GM21576 (cell line): ENCODE results near the gene ATG14.
"Not testable (repeated sequence)": the region's sequence is repeated elsewhere in the genome, so short reads cannot be mapped to it uniquely, and the experiment has no call there.

Source experiments
- ATAC-seq: cut with Tn5 transposase; IDR thresholded peaks from one replicate; pipeline ENCODE4 v1.9.1; 2021; ENCODE audit warnings: mild to moderate bottlenecking, moderate library complexity; ENCODE audit not compliant: unreplicated experiment

ATG14 gene

DNA sequence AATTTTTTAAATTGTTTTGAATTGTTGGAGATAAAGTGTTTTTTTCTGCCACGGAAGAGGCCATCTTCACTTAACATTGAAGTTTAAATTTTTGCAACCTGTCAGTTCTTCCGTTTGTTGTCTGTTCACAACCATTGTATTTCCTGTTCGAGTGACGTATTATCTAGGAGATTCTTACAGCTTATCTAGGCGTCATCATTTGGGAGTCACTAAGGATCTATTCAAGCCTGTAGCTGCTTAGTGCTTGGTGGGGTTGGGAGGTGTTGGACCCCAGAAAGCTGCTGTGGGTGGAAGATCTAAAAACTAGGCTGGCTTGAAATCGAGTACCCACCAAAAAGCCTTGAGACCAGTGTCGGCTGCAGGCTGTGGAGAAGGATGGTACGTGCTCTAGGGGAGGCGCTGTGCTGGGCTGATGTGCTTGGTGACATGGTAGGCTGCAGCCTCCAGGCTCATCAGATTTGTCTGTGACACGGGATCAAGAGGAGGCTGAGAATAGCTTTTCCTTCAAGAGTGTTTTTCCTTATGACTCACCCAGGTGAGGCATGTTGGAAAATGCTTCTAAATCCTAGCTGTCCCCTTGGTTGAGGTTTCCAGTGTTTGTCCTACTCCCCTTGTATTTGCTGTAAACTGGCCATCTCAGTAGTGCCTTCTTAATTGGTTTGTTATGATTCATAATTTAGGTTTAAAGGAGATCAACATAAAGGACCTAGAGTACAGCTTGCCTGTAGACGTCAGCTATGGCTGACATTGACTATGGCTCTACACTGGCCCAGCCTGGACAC lies 57.8 kb downstream of the ATG14 start:
- no peak for ATAC-seq

DNA sequence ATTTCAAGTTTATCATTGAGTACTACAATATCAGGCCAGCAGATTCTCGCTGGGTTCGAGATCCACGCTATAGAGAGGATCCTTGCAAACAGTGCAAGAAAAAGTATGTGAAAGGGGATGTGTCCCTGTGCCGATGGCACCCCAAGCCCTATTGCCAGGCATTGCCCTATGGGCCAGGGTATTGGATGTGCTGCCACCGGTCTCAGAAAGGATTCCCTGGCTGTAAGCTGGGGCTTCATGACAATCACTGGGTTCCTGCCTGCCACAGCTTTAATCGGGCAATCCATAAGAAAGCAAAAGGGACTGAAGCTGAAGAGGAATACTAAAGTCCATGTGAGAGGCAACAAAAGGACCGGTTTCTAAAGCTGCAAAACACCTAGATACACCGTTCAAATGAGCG lies 59.4 kb downstream of the ATG14 start:
- ATAC-seq, result no peak

DNA sequence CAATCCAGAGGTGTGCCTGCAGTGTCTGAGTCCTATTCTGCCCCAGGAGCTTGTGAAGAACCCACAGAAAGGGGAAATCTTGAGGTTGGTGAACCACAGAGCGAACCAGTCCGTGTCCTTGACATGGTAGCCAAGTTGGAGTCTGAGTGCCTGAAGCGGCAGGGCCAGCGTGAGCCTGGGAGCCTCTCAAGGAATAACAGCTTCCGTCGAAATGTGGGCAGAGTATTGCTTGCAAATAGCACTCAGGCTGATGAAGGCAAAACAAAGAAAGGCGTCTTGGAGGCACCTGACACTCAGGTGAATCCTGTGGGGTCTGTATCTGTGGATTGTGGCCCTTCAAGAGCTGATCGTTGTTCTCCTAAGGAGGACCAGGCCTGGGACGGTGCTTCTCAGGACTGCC lies 60.5 kb downstream of the ATG14 start:
- no peak for ATAC-seq

DNA sequence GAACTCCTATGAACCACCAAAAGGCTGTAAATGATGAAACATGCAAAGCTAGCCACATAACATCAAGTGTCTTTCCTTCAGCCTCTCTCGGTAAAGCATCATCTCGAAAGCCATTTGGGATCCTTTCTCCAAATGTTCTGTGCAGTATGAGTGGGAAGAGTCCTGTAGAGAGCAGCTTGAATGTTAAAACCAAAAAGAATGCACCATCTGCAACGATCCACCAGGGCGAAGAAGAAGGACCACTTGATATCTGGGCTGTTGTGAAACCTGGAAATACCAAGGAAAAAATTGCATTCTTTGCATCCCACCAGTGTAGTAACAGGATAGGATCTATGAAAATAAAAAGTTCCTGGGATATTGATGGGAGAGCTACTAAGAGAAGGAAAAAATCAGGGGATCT lies 61.2 kb downstream of the ATG14 start:
- ATAC-seq, result no peak

DNA sequence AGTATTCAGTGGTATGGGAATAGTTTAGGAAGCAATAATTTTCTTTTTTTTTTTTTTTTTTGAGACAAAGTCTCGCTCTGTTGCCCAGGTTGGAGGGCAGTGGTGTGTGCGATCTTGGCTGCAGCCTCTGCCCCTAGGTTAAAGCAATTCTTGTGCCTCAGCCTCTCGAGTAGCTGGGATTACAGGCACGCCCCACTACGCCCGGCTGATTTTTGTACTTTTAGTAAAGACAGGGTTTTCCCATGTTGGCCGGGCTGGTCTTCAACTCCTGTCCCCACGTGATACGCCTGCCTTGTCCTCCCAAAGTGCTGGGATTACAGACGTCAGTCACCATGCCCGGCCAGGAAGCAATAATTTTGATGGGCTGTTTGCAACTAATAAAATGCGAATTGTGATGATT lies 62.1 kb downstream of the ATG14 start:
- no peak for ATAC-seq

DNA sequence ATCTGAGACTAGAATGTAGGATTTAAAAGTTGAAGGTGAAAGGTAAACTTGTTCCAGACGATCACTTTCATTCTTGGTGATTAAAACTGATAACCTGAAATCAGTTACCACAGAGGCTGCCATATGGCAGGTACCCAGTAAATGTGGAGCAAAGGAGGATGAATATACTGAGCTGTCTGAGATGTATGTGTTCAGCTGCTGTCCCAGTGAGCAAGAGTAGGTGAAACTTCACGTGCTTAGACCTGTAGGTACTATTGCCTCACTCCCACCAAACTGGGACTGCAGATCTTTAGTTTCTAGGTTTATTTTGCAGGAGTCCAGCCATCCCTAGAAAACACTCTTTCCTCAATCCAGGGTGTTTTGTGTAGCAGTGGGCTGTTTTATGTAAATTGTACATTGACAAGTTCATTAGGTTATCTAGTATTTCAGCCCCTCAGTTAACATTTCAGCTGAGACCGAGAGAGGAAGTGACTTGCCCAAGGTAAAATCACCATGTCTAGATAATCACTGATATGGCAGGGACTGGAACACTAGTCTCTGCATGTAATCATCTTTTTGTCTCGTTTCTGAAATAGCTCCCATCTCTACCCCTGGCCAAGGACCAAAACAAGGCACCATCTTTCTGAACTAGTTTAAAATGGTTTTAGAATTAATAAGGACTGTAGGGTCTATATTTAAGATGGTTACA lies 62.7 kb downstream of the ATG14 start:
- peak; percentile 60 for ATAC-seq

DNA sequence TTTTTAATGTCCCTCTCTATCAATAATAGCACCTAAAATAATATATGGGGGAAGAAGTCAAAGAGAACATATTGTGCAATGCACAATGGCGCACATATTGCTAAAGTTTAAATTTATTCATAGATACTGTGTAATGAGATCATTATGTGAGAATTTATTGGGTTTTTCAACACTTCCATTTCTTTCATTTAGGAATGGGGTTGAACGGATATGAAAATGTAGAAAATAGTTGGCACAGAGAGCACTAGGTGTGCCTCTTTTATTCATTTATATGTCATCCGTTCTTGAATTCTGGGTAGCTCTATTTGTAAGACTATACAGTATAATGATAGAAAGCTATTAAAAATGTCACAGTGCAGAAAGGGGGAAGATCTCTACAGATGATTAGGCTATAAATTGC lies 63.9 kb downstream of the ATG14 start:
- no peak for ATAC-seq

DNA sequence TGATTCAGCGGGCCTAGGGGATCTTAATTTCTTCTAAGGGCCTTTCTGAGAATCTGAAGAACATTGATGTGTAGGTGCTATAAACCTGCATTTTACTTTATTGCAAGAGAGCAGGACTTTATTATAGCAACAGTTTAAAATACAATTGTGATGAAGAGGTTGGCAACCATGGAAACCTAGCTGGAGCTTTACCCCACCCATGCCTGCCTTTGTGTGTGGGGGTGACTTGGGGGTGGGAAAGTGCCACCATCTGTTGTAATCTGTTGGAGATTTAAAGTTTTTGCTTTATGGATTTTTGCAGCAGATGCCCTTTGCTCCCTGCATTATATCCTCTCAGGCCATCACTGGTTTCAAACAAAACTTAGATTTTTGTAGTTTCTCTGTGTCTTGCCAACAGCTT lies 64.6 kb downstream of the ATG14 start:
- no peak for ATAC-seq

DNA sequence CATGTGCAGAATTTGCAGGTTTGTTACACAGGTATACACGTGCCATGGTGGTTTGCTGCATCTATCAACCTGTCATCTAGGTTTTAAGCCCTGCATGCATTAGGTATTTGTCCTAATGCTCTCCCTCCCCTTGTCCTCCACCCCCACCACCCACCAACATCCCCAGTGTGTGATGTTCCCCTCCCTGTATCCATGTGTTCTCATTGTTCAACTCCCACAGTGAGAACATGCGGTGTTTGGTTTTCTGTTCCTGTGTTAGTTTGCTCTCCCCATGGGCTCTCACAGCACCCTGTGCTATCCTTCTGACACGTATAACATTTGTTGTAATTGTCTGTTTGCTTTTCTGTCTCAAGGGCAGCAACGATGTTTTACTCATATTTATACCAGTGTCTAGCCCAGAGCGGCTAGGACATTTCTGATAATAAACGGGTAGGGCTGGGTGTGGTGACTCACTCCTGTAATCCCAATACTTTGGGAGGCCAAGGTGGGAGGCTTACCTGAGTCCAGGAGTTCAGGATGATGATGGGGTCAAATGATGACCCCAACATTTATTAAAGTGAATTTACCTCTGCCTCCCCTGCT lies 67.0 kb downstream of the ATG14 start:
- not testable (repeated sequence) for ATAC-seq

DNA sequence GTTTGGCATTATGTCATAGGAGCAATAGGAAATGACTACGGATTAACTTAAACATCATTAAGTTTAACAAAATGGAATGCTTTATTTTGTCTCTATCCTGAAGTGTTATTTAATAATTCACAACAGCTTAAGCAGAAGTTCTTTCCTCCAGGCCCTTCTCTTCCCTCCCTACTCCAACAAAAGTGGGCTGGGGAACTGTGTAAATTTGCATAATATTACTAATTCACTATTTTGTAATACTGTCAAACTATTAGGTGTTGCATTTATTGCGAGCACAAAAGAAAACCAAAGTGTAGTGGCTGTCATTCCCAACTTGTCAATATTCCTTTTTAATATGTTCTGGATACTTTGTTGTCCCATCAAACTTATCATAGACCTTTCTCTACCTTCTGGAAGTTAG lies 69.8 kb downstream of the ATG14 start:
- no peak for ATAC-seq

DNA sequence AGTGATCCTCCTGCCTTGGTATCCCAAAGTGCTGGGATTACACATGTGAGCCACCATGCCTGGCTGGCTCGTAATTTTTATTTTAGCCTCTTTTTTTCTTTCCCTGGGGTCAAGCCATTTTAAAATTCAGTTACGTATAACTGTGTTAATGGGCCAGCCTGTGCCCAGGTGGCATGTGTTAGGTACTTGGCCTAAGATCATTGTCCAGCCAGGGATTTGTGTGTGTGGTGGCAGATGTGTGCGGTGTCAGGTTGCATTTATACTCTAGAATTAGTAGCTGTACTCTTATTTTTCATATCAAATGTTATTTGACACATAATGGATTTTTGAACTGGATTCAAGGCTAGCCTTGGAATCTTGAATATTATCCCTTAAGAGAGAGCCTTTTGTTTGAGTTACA lies 71.1 kb downstream of the ATG14 start:
- ATAC-seq, result no peak

DNA sequence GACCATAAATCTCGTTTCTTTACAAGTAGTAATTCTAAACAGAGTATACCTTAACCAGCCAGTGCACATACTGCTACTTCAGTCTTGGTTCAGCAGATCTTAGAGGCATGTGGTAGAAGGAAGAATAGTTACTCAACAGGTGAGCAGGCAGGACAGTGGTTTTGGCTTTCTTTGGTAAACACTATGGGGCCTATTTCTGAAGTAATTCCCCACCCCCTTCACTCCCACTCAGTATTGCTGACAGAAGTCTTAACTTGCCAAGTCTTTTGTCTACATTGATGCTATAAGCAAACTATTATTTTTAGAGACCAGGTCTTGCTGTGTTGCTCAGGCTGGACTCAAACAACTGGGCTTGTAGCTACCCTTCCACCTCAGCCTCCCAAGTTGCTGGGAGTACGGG lies 71.9 kb downstream of the ATG14 start:
- peak; percentile 76 for ATAC-seq

DNA sequence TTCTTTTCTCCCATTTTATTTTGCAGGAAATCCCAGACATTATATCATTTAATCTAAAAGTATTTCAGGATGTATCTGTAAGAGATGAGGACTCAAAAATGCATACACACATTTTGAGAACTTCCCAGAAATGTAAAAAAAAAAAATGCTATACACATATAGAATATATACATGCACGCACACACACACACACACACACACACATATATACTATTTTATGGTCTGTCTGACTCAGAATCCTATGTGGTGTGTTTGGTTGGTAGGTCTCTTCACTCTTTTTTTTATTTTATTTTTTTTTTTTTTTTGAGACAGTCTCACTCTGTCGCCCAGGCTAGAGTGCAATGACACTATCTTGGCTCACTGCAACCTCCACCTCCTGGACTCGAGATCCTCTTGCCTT lies 74.9 kb downstream of the ATG14 start:
- no peak for ATAC-seq

DNA sequence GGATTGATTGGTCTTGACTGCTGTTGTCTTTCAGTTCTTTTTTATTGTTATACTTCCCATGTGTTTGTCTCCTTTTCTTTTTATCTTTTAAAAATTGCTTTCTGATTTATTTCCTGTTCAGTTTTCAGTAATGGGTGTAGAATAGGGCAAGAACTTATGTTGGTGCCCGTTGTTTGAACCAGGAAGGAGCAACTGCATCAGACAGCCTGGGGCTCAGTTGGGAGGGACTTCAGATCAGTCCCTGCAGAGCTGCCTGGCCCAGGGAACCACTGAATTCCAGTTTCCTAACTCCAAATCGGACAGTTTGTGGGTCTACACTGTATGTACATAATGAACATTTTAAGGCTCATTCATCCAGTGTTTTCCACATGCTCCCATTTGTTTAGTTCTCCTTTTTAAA lies 75.5 kb downstream of the ATG14 start:
- no peak for ATAC-seq

DNA sequence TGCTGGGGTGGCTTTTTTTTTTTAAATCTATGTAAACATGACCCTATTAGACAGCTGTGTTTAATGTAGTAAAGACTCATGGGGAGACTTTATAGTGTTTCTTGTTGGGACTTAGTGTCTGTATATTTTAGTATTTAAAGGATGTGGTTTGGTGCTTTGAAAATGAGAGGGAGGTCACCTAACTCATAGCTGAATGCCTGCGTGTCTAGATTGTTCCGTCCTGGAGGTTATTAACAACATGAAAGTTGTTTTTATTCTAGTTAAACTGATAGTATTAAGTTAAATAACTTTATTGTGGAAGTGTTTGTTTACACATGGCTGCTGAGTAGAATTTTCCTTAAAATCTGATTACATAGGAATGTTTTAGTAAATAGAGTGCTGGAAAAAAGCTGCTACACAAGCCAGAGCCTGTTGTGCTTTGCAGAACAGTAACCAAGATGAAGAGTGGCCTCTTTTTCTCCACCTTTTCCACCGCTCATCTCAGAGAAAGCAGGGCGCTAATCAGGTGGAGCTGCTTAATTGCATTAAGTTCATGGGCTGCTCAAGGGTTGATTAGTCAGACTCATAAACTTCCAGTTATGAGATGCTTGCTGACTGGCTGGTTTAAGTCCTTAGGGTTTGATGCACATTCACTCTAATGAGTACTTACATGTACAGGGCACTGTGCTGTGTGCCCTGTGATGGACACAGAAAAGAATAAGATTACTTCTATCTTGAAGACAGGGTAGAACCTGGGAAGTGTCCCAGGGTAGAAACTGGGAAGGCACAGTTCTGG lies 77.7 kb downstream of the ATG14 start:
- ATAC-seq, result peak; percentile 48

DNA sequence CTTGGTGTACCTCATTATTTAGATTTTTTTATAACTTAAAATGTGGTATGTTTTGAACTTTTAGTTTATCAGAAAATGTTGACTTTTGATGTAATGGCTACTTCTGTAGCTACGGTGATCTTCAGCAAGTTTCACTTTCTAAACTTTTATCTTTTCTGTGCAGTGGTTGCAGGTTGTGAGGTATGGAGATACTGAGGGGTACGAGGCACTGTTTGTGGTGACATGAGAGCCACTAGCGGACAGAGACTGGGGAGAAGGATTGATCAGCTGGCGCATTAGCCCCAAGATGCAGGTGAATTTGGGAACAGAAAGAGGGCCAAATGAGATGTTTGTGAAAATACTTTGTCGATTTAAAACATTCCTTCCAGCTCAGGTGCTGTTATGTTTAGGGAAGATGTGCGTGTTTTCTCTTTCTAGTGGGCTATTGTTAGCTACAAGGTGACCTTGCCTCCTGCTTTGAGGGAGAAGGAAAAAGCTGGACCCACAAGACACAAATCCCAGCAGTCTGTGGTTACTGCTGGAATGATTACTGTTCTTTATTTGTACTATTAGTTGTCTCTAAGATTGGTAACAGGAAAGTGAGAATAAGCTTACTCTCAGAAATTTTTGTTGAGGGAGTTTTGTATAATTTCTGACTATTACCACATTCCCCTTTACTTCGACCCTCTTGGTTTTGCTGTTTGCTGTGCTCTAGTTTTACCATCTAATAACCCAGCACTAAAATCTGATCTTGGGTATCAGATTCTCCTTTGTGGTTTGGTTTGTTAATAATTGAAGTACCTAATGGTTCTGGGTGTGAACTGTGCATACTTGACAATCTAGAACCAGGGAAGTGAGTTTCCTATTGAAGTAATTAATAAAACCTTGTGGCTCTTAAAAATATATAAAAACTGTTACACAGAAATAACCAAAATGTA lies 78.7 kb downstream of the ATG14 start:
- ATAC-seq, result no peak

DNA sequence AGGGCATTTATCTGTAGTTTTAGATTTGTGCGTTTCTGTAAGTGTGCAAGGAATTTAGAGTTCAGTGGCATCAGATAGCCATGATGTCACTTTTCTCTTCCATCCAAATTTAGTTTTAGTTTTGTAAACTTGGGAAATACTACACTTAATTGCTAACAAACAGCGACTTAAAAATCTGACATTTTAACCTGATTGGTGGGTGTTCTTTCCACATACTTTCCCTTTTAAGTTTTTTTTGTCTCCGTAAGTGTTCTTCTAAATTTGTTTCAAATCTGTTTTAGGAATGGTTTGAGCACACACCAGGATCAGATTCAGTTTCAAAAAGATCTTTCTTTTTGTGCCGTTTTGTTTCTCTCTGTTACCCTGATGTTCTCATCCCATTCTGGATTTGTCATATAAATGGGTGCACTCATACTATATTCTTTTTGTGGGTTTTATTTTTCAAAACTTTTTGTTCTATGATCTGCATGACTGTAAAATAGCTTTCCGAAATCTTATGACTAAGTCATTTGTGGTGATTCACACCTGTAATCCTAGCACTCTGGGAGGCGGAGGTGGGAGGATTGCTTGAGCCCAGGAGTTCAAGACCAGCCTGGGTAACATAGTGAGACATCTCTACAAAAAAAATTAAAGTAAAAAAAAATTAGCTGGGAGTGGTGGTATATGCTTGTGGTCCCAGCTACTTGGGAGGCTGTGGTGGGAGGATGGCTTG lies 81.5 kb downstream of the ATG14 start:
- ATAC-seq, result no peak

DNA sequence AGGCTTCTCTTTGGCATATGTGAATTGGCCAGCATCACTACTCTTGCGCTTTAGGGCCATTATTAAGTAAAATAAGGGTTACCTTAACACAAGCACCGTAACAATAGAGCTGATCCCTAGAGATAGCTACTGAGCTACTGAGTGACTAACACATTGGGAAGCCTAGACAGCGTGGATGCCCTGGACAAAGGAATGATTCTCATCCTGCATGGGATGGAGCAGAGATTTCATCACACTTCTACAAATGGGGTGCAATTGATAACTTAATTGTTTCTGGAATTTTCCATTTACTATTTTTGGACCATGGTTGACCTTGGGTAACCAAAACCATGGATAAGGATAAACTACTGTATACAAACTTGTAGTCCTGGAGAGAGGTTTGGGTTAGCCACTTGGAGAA lies 83.3 kb downstream of the ATG14 start:
- no peak for ATAC-seq

DNA sequence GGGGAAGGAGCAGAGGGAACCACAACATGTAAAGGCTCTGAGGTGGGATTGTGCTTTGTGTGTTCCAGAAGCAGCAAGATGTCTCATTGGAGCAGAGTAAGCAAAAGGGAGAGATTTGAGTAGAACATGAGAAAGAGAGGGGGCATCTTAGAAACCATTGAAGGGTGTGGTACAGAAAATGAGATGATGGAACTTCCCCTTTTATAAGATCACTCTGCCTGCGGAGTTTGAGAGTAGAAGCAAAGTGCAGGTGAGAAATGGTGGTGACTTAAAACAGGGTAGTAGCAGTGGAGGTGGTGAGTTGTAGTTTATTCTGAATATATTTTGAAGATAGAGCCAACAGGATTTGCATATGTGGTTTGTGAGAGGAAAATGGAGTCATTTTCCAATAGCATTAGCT lies 84.5 kb downstream of the ATG14 start:
- ATAC-seq, result peak; percentile 80

DNA sequence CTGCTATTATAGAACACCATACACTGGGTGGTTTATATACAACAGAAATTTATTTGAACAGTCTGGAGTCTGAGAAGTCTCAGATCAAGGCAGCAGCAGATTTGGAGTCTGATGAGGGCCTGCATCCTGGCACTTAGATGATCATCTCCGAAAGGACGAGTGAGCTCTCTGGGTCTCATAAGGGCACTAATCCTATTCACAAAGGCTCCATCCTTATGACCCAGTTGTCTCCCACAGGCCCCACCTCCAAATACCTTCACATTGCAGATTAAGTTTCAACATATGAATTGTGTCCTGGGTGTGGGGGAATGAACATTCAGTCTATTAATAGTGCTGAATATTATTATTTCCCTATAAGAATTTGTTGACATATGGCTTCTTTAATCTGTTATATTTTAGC lies 86.8 kb downstream of the ATG14 start:
- no peak for ATAC-seq
